GM19193 (cell line): ENCODE data around the gene DCAF10.

Source experiments
- POLR2A ChIP-seq: IDR thresholded peaks from 4 replicates; pipeline ENCODE4 v1.6.1; 2011; ENCODE audit not compliant: insufficient read depth, insufficient read length; ENCODE audit errors: extremely low read depth

The DCAF10 gene

DNA sequence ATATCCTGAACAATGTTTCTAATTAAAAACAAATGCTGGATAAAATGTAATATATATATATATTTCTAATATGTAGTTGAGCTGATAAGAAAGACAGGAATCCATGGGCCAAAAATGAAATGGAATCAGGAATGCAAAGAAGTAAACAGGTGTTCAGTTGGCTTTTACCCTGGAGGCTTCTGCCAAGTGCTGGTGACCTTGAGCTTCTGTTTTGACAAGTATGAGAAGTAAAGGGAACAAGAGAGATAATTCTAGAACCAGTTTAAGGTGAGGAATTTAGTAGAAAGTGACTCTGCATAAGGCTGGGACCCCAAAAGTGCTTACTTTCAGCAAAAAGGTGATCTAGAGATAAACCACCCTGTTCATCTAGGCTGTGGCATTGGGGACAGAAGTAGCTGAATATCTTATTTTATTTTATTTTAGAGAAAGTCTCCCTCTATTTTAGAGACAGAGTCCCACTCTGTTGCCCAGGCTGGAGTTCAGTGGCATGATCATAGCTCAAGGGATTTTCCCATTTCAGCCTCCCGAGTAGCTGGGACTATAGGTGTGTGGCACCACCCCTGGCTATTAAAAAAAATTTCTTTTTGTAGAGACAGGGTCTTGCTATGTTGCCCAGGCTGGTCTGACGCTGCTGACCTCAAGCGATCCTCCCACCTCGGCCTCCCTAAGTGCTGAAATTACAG, 27.0 kb downstream of the DCAF10 start:
- TF ChIP-seq POLR2A, result no peak

DNA sequence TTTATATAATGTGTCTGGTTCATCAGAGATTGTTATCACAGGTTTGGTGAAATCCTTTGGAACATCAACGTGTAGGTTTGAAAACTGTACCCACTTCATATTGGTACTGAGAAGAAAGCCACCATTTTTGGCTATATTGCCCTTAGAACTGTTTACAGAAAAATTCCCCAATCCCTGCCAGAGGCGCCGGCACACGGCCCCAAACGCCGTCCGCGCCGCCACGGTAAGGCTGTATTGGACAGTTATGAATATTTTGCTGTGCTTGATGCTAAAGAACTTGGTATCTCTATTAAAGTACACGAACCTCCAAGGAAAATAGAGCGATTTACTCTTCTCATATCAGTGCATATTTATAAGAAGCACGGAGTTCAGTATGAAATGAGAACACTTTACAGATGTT, 35.2 kb downstream of the DCAF10 start:
- no peak for TF ChIP-seq POLR2A

DNA sequence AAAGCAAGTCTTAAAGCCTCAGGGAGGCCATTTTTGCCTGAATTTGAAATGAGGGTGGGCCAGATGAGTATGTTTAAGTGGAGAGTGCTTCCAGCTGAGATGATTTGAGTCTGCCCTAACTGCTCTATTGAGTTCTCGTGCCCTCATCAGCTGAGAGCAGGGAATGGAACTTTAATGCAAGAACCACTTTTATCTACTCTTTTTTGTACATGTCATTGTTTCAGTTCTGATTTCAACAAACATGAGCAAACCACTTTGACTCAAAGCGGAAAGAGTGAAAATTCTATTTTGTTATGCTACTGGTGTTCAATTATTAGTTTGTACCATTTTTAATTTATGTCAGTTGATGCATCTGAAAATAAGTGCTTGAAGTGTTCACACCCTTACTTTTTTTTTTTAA, 35.8 kb downstream of the DCAF10 start:
- no peak for TF ChIP-seq POLR2A

DNA sequence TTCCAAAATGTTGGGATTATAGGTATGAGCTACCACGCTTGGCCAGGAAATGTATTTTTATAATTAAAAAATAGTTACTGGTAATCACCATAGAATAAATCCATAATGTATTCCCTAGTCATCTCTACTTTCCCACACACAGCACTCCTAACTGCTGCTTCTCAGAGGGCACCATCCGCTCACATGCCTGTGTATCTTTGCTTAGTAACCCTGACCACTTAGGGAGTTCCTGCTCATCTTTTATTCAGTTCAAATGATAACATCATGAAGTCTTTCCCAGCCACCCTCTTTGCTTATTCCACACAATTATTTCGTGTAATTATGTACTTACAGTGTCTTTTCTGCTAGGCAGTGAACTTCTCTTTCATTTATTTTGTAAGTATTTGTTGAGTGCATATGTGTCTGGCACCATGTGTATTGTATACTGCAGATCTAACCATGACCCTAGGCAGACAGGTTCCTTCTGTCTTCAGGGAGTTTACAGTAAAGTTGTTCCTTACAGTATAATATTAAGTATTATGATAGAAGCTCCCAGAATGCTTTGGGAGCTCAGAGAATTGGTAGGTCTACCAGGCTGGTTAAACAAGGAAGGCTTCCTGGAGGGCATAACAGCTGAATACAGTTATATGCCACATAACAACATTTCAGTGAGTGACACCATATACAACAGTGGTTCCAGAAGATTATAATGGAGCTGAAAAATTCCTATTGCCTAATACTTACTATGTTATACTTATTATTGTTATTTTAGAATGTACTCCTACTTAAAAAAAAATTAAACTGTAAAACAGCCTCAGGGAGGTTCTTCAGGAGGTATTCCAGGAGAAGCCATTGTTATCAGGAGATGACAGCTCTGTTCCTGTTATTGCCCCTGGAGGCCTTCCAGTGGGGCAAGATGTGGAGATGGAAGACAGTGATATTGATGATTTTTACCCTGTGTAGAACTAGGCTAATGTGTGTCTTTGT, 39.2 kb downstream of the DCAF10 start:
- no peak for TF ChIP-seq POLR2A

DNA sequence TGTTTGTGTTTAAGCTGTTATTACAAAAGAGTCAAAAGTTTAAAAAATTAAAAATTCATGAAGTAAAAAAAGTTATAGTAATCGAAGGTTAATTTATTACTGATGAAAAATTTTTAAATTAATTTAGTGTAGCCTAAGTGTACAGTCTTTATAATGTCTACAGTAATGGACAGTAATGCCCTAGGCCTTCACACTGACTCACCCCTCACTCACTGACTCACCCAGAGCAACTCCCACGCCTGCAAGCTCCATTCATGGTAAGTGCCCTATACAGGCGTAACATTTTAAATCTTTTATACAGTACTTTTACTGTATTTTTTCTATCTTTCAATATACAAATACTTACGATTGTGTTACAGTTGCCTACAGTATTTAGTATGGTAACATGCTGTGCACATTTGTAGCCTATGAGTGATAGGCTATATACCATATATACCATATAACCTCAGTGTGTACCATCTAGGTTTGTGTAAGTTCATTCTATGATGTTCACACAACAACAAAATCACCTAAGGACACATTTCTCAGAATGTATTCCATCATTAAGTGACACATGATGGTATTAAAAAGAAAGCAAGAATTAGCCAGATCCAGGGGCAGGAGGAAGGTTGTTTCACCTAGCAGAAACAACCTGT, 40.1 kb downstream of the DCAF10 start:
- TF ChIP-seq POLR2A, result no peak

DNA sequence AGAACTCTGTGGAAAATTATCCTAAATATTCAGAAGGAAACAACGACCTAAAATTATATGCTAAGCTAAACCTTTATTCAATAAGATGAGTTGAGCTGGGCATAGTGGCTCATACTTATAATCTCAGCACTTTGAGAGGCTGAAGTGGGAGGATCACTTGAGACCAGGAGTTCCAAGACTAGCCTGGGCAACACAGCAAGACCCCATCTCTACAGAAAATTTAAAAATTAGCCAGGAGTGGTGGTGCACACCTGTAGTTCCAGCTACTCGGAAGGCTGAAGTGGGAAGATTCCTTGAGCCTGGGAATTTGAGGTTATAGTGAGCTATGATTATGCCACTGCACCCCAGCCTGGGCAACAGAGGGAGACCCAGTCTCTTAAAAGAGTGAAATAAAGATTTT, 51.6 kb downstream of the DCAF10 start:
- no peak for TF ChIP-seq POLR2A

DNA sequence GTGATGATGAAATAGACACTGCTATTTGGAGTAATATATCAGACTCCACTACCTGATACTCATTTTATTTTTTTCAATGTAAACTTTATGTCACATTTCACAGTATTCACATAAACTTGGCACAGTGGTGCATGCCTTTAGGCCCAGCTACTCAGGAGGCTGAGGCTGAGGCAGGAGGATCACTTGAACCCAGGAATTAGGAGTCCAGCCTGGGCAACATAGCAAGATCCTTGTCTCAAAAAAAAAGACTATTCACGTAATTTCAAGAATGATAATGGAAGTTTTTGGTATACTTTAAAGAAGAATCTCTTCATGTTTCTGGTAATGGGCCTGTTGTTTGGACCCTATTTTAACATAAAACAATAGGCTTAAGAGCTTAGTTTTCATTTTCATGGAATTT, 56.0 kb downstream of the DCAF10 start:
- no peak for TF ChIP-seq POLR2A

DNA sequence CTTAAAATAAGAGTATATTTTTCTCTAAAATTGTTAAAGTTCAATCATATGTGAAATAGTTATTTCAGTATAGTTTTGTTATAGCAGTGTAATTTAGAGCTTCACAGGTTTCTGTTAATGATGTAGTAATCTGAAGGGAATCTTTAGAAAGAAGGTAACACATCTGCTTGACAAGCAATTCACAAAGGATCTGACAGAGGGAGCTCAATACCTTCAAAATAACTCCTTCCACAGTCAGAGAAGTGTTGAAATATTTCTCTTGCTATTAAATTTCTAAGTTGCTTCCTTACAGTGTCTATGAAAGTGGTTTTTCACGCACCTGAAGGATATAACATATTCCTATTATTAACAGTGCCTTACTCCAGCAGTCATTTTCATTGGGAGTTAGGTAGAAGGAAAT, 58.4 kb downstream of the DCAF10 start:
- no peak for TF ChIP-seq POLR2A

DNA sequence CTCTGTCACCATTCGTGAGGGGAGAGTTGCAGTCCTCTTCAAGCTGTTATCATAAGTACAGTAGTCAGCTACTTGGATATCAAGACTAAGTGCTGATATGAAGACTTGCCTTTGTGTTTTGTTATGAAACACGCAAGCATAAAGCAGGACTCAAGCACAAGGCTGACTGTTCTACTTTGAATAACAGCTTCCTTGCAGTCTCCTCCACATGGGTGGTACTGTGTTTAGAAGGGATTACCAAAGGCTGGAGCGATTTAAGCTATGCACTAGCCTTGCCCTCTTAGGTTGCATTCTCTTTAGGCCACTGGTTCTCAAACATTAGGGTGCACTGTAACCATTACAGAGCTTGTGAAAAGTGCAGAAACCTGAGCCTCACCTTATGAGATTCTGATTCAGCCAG, 61.9 kb downstream of the DCAF10 start:
- no peak for TF ChIP-seq POLR2A

DNA sequence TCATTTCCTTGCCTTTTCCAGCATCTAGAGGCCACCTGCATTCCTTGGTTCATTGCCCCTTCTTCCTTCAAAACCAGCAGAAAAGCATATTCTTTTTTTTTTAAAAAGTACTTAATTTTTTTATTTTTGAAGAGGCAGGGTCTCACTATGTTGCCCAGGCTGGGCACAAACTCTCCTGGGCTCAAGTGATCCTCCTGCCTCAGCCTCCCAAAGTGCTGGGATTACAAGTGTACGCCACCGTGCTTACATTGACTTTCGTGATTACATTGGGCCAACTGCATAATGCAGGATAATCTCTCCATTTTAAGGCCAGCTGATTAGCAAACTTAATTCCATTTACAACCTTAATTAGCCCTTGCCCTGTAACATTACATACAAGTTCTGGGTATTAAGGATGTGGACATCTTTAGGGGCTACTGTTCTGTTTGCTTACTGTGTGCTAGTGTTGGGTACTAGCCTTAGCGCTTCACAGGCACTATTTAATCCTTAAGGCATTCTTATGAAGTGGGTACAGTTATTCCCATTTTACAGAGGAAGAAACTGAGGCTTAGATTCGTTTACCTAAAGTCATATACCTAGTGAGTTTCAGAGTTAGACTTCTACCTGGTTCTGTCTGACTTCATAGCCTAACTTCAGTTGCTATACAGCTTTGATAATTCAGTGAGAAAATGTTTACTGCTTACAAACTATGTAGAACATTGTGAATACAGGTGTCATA, 69.6 kb downstream of the DCAF10 start:
- TF ChIP-seq POLR2A, result no peak

DNA sequence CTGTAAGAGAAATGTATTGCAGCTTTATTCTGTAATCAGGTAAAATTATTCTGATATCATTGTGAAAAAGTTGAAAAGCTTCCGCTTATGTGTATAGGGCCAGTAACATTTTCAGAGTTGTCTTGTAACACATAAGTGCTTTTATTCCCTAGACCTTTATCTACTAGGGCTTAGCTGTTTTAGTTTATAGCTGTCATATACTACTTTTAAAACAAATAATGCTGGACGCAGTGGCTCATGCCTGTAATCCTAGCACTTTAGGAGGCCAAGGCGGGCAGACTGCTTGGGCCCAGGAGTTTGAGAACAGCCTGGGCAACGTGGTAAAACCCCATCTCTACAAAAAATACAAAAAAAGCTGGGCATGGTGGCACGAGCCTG, 70.2 kb downstream of the DCAF10 start:
- no peak for TF ChIP-seq POLR2A

DNA sequence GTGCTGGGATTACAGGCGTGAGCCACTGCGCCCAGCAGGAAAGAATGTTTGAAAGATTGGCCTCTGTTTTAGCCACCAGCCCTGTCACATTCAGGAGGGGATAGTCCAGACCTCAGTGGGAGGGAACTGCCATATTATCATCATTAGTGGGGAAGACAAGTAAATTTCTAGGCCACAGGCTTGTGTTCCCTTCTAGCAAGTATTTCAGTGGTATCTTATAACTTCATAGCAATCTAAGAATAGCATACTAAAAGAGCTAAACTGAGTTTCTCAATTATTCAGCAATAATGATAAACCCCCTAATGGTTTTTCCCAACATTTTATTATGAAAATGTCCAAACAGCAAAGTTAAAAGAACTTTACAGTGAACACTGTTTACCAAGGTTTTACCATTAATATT, 73.4 kb downstream of the DCAF10 start:
- no peak for TF ChIP-seq POLR2A

DNA sequence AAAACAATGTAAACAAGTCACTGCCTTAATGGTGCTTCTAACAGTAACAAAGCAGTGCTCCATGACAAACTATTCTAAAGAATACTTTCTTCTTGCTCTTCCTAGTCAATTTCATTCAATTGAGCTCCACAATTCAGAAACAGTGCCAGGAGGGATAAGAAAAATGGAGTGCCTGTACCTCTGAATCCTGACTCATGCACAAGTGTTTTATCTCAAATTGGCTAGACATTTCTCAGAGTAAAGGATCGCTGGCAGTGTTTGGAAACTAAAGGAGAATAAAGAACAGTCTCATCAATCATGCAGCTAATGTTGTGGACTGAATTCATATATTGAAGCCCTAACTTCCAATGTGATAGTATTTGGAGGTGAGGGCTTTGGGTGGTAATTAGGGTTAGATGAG, 75.8 kb downstream of the DCAF10 start:
- TF ChIP-seq POLR2A, result no peak

DNA sequence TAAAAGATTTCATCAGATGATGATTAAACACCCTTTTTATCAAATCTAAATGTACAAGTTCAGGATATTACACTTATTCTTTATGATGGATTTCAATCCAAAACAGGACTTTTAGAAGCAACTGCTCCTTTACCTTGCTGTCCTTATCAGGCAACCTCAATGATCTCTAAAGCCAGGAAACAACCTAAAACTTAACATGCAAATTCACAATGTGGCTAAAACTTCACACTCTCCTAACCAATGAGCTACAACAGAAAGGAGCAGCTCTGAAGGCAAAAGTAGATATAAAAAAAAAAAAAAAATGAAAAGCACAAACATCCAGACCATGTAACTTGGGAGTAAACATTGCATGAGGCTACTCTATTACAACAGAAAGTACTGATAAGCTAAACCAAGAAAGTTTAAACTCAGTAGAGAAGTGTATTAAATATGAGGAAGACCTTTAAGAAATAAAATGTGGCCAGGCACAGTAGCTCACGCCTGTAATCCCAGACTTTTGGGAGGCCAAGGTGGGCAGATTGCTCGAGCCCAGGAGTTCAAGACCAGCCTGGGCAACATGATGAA, 80.4 kb downstream of the DCAF10 start:
- TF ChIP-seq POLR2A, result no peak

DNA sequence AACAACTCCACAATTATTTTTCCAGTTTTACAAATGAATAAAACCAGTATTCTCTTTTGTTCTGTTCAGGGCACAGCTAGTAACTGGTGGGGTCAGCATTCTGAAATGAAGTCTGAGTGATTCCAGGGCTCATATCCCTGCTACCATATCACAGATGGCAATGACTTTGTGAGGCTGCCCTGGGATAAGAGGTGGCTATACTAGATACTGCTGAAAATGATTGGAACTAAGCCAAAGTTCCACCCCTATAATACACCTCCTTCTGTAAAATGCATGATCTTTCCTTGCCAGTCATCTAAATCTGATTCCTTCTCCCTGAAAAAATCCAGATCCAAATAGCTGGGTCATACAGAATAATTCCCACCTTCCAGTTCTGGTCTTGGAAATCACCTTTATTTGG, 88.9 kb downstream of the DCAF10 start:
- TF ChIP-seq POLR2A, result no peak
